Bronchial smooth muscle cell (primary cell): ENCODE results near the gene ODR4. TPM values are rescaled to one million over a fixed set of nuclear protein-coding genes. Genes with fewer than 3 reads are reported as not detected.

Experiments
- total RNA-seq: library from RNA; depleted of rRNA; stranded (reverse); fragments of >200 nt; gene quantifications from 2 replicates; pipeline ENCODE4 v1.2.1, GENCODE V29; 2014

The ODR4 gene
- 13.7 and 18.8 TPM in 2 replicates for total RNA-seq

GRCh38 chr1:186375152-186375928 is at the start of gene ODR4, which contains the start of gene TPR:
TSS of gene ODR4 (plus strand) at chr1:186375838. CDS start at chr1:186379786, 3,948 bp downstream.
TSS of gene TPR (minus strand) at chr1:186375253. CDS start at chr1:186375028, 225 bp downstream.

GRCh38 chr1:186461014-186461413 is 85.4 kb downstream of the ODR4 start, which contains the start of gene PDC:
TSS of gene PDC (minus strand) at chr1:186461114. CDS start at chr1:186449459, 11,655 bp downstream.

Other genes with a start within 250 kb of the ODR4 start
- gene PRG4, start 79.6 kb upstream of the ODR4 start, total RNA-seq = 0.09 and 0.63 TPM in 2 replicates
- 61.2 and 62.9 TPM in 2 replicates for gene TPR, start 585 bp upstream of the ODR4 start, total RNA-seq
- not detected in 2 replicates for gene PDC, start 85.3 kb downstream of the ODR4 start, total RNA-seq